ENCODE data around the gene ZWINT.

DNA sequence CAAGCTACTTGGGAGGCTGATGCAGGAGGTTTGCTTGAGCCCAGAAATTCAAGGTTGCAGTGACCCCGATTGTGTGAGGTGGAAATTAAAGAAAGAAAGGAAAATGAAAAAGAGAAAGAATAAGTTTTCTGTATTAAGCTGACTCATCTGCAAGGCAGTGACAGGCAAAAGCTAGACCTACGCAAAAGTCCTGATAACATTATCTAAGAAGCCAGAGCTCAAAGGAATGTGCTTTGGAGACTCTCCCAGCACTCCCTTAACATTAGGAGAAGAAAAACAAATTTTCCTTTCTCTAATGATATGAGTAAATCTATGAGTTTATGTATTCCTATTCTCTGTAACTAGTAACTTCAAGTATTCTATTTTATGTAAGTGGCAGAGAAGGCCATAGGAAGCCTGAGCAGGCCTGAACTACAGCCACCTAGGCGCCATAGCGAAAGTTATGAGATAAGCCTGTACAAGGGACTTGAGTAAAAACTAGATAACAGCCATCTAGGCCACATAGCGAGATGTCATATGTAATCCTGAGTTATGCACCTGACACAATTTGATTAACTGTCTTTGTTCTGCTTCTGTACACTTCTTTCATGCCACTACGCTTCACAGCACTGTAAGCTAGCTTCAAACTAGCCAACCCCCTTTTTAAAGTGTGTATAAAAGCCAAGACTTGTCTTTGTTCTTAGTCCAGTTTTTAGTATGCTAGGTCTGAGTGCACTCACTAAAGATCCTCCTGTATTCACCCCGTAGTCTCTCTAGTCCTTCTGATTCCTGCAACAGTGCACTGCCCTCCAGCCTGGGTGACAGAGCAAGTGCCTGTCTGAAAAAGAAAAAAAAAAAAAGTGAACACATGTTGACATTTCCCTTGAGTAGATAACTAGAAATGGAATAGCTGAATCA lies 9.4 kb upstream of the ZWINT start:
- no peak for TF ChIP-seq POLR2A (IDR thresholded peaks at IDR 0.05; ENCODE audit: low read length)
- TF ChIP-seq FOSL2 (IDR thresholded peaks at IDR 0.05) = no peak
- no peak for TF ChIP-seq FOSL2 (CRISPR knock-in tag; IDR thresholded peaks at IDR 0.05)
